HEK293 (cell line): ENCODE results near the gene ODAD3.

Source experiments
- CTCF ChIA-PET: fragments of 350-600 bp; formaldehyde crosslinking; extraction: SDS; loops from one replicate; lab custom pipeline; 2021; ENCODE audit warnings: antibody characterized with exemption; lab: Yijun Ruan, JAX
- POLR2A ChIA-PET: fragments of 300-600 bp; formaldehyde crosslinking; extraction: SDS; loops from one replicate; lab custom pipeline; 2020; ENCODE audit warnings: antibody characterized with exemption, inconsistent platforms; lab: Yijun Ruan, JAX
- H3K27ac ChIP-seq: fragments of 200-500 bp; sonication (Bioruptor generic); 2 replicates; pipeline ENCODE4 v1.5.1; 2014; ENCODE audit warnings: low read depth, low read length, control low read depth, inconsistent platforms; ENCODE audit errors: extremely low read depth
- H3K36me3 ChIP-seq, 2 experiments: fragments of 200-500 bp in 1 of 2; sonication (Bioruptor generic) in 1 of 2; 1 replicate in 1 of 2; 2 replicates in 1 of 2; pipeline ENCODE4 v1.5.1; 2014 to 2017; ENCODE audit warnings: inconsistent platforms in 2 of 2, low read length in 2 of 2; ENCODE audit not compliant: control insufficient read depth in 2 of 2, insufficient read depth in 1 of 2
- H3K4me1 ChIP-seq: fragments of 200-500 bp; sonication (Bioruptor generic); 2 replicates; pipeline ENCODE4 v1.5.1; 2014; ENCODE audit warnings: mild to moderate bottlenecking, low read length, inconsistent platforms; ENCODE audit not compliant: control insufficient read depth, insufficient read depth
- H3K4me3 ChIP-seq: 2 replicates; pipeline ENCODE4 v1.5.1; 2011; ENCODE audit warnings: low read depth, mild to moderate bottlenecking, control low read depth, low read length, moderate library complexity
- H3K9me3 ChIP-seq: fragments of 200-500 bp; sonication (Bioruptor generic); 2 replicates; pipeline ENCODE4 v1.5.1; 2014; ENCODE audit warnings: low read depth, low read length, inconsistent platforms; ENCODE audit not compliant: control insufficient read depth, insufficient read depth
- KLF17 ChIP-seq: fragments of 450-650 bp; formaldehyde crosslinking; IDR thresholded peaks from 2 replicates; pipeline ENCODE4 v1.5.1; 2016; ENCODE audit warnings: missing biosample characterization, missing genetic modification characterization
- KLF7 ChIP-seq: fragments of 450-650 bp; formaldehyde crosslinking; IDR thresholded peaks from 2 replicates; pipeline ENCODE4 v1.5.1; 2016; ENCODE audit warnings: missing biosample characterization, missing genetic modification characterization, borderline replicate concordance
- SCRT1 ChIP-seq: fragments of 450-650 bp; formaldehyde crosslinking; IDR thresholded peaks from 2 replicates; pipeline ENCODE4 v1.5.1; 2016; ENCODE audit warnings: missing biosample characterization, missing genetic modification characterization, borderline replicate concordance
- ZNF114 ChIP-seq: fragments of 450-650 bp; formaldehyde crosslinking; IDR thresholded peaks from 2 replicates; pipeline ENCODE4 v1.5.0; 2017; ENCODE audit warnings: missing biosample characterization, missing genetic modification characterization
- ZNF140 ChIP-seq: fragments of 450-650 bp; formaldehyde crosslinking; IDR thresholded peaks from 2 replicates; pipeline ENCODE4 v1.5.1; 2016; ENCODE audit warnings: missing biosample characterization, missing genetic modification characterization
- ZNF18 ChIP-seq: fragments of 450-650 bp; formaldehyde crosslinking; IDR thresholded peaks from 2 replicates; pipeline ENCODE4 v1.5.1; 2016; ENCODE audit warnings: missing biosample characterization, missing genetic modification characterization
- ZNF2 ChIP-seq: fragments of 450-650 bp; formaldehyde crosslinking; IDR thresholded peaks from 2 replicates; pipeline ENCODE4 v1.5.1; 2016; ENCODE audit warnings: missing biosample characterization, missing genetic modification characterization
- ZNF274 ChIP-seq, 2 experiments: fragments of 200-500 bp in 1 of 2; fragments of 450-650 bp in 1 of 2; sonication (Bioruptor generic) in 1 of 2; formaldehyde crosslinking in 1 of 2; IDR thresholded peaks; 2 replicates each; pipeline versions ENCODE4 v1.5.1 to v1.6.1; 2014 to 2016; ENCODE audit warnings: borderline replicate concordance in 1 of 2, inconsistent platforms in 1 of 2, low read length in 1 of 2, missing biosample characterization in 1 of 2, missing genetic modification characterization in 1 of 2
- ZNF311 ChIP-seq: fragments of 450-650 bp; formaldehyde crosslinking; IDR thresholded peaks from 2 replicates; pipeline ENCODE4 v1.5.1; 2017; ENCODE audit warnings: missing biosample characterization, missing genetic modification characterization, borderline replicate concordance
- ZNF354C ChIP-seq: fragments of 450-650 bp; formaldehyde crosslinking; IDR thresholded peaks from 2 replicates; pipeline ENCODE4 v1.5.1; 2016; ENCODE audit warnings: missing biosample characterization, missing genetic modification characterization, low read depth, borderline replicate concordance
- ZNF37A ChIP-seq: fragments of 450-650 bp; IDR thresholded peaks from 2 replicates; pipeline ENCODE4 v1.5.1; 2018; ENCODE audit warnings: missing biosample characterization, missing genetic modification characterization
- ZNF473 ChIP-seq: fragments of 450-650 bp; formaldehyde crosslinking; IDR thresholded peaks from 2 replicates; pipeline ENCODE4 v1.5.1; 2017; ENCODE audit warnings: missing biosample characterization, missing genetic modification characterization
- ZNF510 ChIP-seq: fragments of 450-650 bp; formaldehyde crosslinking; IDR thresholded peaks from 2 replicates; pipeline ENCODE4 v1.5.1; 2018; ENCODE audit warnings: mild to moderate bottlenecking, missing genetic modification characterization, missing biosample characterization; ENCODE audit not compliant: insufficient replicate concordance
- ZNF514 ChIP-seq: fragments of 450-650 bp; formaldehyde crosslinking; IDR thresholded peaks from 2 replicates; pipeline ENCODE4 v1.5.1; 2016; ENCODE audit warnings: missing biosample characterization, missing genetic modification characterization
- ZNF561 ChIP-seq: fragments of 450-650 bp; IDR thresholded peaks from 2 replicates; pipeline ENCODE4 v1.5.1; 2018; ENCODE audit warnings: missing biosample characterization, missing genetic modification characterization, borderline replicate concordance
- ZNF571 ChIP-seq: fragments of 450-650 bp; formaldehyde crosslinking; IDR thresholded peaks from 2 replicates; pipeline ENCODE4 v1.5.0; 2017; ENCODE audit warnings: missing biosample characterization, missing genetic modification characterization
- ZNF580 ChIP-seq: fragments of 450-650 bp; formaldehyde crosslinking; IDR thresholded peaks from 2 replicates; pipeline ENCODE4 v1.5.1; 2016; ENCODE audit warnings: missing biosample characterization, missing genetic modification characterization
- ZNF658 ChIP-seq: fragments of 450-650 bp; formaldehyde crosslinking; IDR thresholded peaks from 2 replicates; pipeline ENCODE4; 2016; ENCODE audit warnings: missing biosample characterization, missing genetic modification characterization
- ZNF701 ChIP-seq: fragments of 450-650 bp; formaldehyde crosslinking; IDR thresholded peaks from 2 replicates; pipeline ENCODE4 v1.5.1; 2016; ENCODE audit warnings: missing biosample characterization, missing genetic modification characterization
- ZNF76 ChIP-seq: fragments of 450-650 bp; formaldehyde crosslinking; IDR thresholded peaks from 2 replicates; pipeline ENCODE4; 2016; ENCODE audit warnings: low read depth, missing biosample characterization, missing genetic modification characterization, borderline replicate concordance
- ZNF776 ChIP-seq: fragments of 450-650 bp; formaldehyde crosslinking; IDR thresholded peaks from 2 replicates; pipeline ENCODE4 v1.5.0; 2017; ENCODE audit warnings: missing biosample characterization, missing genetic modification characterization, borderline replicate concordance
- ZNF785 ChIP-seq: fragments of 450-650 bp; formaldehyde crosslinking; IDR thresholded peaks from 2 replicates; pipeline ENCODE4 v1.5.1; 2016; ENCODE audit warnings: missing biosample characterization, missing genetic modification characterization
- ZNF791 ChIP-seq: fragments of 450-650 bp; formaldehyde crosslinking; IDR thresholded peaks from 2 replicates; pipeline ENCODE4 v1.5.1; 2016; ENCODE audit warnings: missing biosample characterization, missing genetic modification characterization
- ZSCAN23 ChIP-seq: fragments of 450-650 bp; formaldehyde crosslinking; IDR thresholded peaks from 2 replicates; pipeline ENCODE4 v1.5.1; 2016; ENCODE audit warnings: missing biosample characterization, missing genetic modification characterization
- ZSCAN4 ChIP-seq: fragments of 450-650 bp; formaldehyde crosslinking; IDR thresholded peaks from 2 replicates; pipeline ENCODE4 v1.5.1; 2017; ENCODE audit warnings: missing biosample characterization, missing genetic modification characterization
- TF ChIP-seq, protein P1 (sequence below): fragments of 450-650 bp; formaldehyde crosslinking; optimal IDR thresholded peaks from 2 replicates; pipeline ENCODE3; 2016; ENCODE audit warnings: missing biosample characterization, mild to moderate bottlenecking, missing genetic modification characterization
- TF ChIP-seq, protein P2 (sequence below): fragments of 450-650 bp; formaldehyde crosslinking; IDR thresholded peaks from 2 replicates; pipeline ENCODE4 v1.5.1; 2016; ENCODE audit warnings: missing biosample characterization, missing genetic modification characterization

Gene ODAD3

DNA sequence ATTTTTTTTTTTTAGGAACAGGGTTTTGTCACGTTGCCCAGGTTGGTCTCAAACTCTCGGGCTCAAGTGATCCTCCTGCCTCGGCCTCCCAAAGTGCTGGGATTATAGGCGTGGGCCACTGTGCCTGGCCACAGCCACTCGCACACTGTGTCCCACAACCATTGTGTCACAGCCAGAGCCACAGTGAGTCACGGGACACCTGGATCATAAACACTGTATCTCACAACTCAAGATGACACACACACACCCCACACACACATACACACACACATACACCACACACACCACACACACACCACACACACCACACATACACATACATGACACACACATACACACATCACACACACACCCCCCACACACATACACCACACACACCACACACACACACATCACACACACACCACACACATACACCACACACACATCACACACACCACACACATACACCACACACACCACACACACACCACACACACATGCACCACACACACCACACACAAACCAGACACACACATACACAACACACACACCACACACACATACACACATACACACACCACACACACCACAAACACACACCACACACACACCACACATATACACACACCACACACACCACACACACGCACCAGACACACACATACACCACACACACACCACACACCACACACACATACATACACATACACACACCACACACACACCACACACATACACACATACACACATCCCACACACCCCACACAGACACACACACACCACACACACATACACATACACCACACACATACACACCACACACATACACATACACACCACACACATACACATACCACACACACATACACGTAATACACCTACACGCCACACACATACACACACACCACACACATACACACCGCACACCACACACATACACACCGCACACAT lies 29.7 kb upstream of the ODAD3 start:
- no peak overlapping the region for H3K27ac ChIP-seq
- no peak overlapping the region for H3K4me3 ChIP-seq
- ChIA-PET CTCF (interaction anchor here (0.7 kb wide), 1 partner anchor 83 kb away, joined by 3 read pairs; no protein-coding TSS in a partner anchor), POLR2A (no interaction called here)
- H3K36me3 ChIP-seq: no peaks in the 10 kb centered on the region
- no peaks in the 10 kb centered on the region for H3K9me3 ChIP-seq
- no peaks in the 10 kb centered on the region for H3K4me1 ChIP-seq
- no peak for TF ChIP-seq KLF17 (tag by site-specific recombination)
- TF ChIP-seq SCRT1 (tag by site-specific recombination): peak; percentile 8; the same call in 1 of the 2 replicates
- TF ChIP-seq ZNF37A (tag by site-specific recombination): no peak
- 0 out of 2 replicates have a peak, but pooled peaks have one; percentile 24 for TF ChIP-seq ZNF354C (tag by site-specific recombination)
- TF ChIP-seq ZNF776: peak; percentile 8; the same call in 1 of the 2 replicates
- TF ChIP-seq ZNF561 (tag by site-specific recombination): no peak
- no peak; the same call in 1 of the 2 replicates for TF ChIP-seq ZNF76 (tag by site-specific recombination)
- TF ChIP-seq ZNF18 (tag by site-specific recombination): peak; percentile 61
- TF ChIP-seq ZNF785: 0 out of 2 replicates have a peak, but pooled peaks have one; percentile 8
- peak; percentile 25; the same call in 1 of the 2 replicates for TF ChIP-seq ZNF571 (tag by site-specific recombination)
- TF ChIP-seq ZNF140: peak; percentile 2; the same call in 1 of the 2 replicates
- 0 out of 2 replicates have a peak, but pooled peaks have one; percentile 22 for TF ChIP-seq ZNF514 (tag by site-specific recombination)
- peak; percentile 35 for TF ChIP-seq ZNF2 (tag by site-specific recombination)
- 0 out of 2 replicates have a peak, but pooled peaks have one; percentile 46 for TF ChIP-seq ZNF473 (tag by site-specific recombination)
- TF ChIP-seq, protein P1, sequence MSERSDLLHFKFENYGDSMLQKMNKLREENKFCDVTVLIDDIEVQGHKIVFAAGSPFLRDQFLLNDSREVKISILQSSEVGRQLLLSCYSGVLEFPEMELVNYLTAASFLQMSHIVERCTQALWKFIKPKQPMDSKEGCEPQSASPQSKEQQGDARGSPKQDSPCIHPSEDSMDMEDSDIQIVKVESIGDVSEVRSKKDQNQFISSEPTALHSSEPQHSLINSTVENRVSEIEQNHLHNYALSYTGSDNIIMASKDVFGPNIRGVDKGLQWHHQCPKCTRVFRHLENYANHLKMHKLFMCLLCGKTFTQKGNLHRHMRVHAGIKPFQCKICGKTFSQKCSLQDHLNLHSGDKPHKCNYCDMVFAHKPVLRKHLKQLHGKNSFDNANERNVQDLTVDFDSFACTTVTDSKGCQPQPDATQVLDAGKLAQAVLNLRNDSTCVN (tag by site-specific recombination): peak; percentile 13
- TF ChIP-seq ZNF274 (IDR thresholded peaks at IDR 0.05; ENCODE audit: low read length): no peak
- TF ChIP-seq ZNF274 (tag by site-specific recombination; IDR thresholded peaks at IDR 0.05; ENCODE audit: borderline replicate concordance): peak; percentile 73; the same call in 1 of the 2 replicates
- TF ChIP-seq ZNF114 (tag by site-specific recombination): 0 out of 2 replicates have a peak, but pooled peaks have one; percentile 35
- peak; percentile 24; the same call in 1 of the 2 replicates for TF ChIP-seq ZSCAN23 (tag by site-specific recombination)
- TF ChIP-seq ZNF510: no peak
- TF ChIP-seq ZSCAN4: peak; percentile 81
- TF ChIP-seq, protein P2, sequence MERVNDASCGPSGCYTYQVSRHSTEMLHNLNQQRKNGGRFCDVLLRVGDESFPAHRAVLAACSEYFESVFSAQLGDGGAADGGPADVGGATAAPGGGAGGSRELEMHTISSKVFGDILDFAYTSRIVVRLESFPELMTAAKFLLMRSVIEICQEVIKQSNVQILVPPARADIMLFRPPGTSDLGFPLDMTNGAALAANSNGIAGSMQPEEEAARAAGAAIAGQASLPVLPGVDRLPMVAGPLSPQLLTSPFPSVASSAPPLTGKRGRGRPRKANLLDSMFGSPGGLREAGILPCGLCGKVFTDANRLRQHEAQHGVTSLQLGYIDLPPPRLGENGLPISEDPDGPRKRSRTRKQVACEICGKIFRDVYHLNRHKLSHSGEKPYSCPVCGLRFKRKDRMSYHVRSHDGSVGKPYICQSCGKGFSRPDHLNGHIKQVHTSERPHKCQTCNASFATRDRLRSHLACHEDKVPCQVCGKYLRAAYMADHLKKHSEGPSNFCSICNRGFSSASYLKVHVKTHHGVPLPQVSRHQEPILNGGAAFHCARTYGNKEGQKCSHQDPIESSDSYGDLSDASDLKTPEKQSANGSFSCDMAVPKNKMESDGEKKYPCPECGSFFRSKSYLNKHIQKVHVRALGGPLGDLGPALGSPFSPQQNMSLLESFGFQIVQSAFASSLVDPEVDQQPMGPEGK: no peak
- TF ChIP-seq KLF7 (tag by site-specific recombination): 0 out of 2 replicates have a peak, but pooled peaks have one; percentile 21
- TF ChIP-seq ZNF658: 0 out of 2 replicates have a peak, but pooled peaks have one; percentile 14
- TF ChIP-seq ZNF311 (tag by site-specific recombination): 0 out of 2 replicates have a peak, but pooled peaks have one; percentile 21
- TF ChIP-seq ZNF580 (tag by site-specific recombination): 0 out of 2 replicates have a peak, but pooled peaks have one; percentile 11
- no peak for TF ChIP-seq ZNF701 (tag by site-specific recombination)
- 0 out of 2 replicates have a peak, but pooled peaks have one; percentile 2 for TF ChIP-seq ZNF791 (tag by site-specific recombination)
